Small intestine (tissue), 7 donors: Measurements from ENCODE around the gene AFAP1L1. TPM values are rescaled to one million over a fixed set of nuclear protein-coding genes. Genes with fewer than 3 reads are reported as not detected.

Source experiments
- DNase-seq, 2 donors: peaks; one replicate each; pipeline versions ENCODE4 v3.0.0 to v3.0.0-alpha.2; 2013
- FAIRE-seq: peaks from 2 replicates; lab custom pipeline; 2012; peaks lifted over from hg19 to GRCh38; lab: Jason Lieb, UNC
- H3K27ac ChIP-seq, 3 donors: one replicate each; pipeline ENCODE4 v1.5.1; 2013; ENCODE audit warnings: low read length in 2 of 3, mild to moderate bottlenecking in 2 of 3, control low read depth in 1 of 3, inconsistent platforms in 1 of 3, low read depth in 1 of 3, moderate library complexity in 1 of 3
- H3K27me3 ChIP-seq, 3 donors: one replicate each; pipeline ENCODE4 v1.6.1; 2013; ENCODE audit warnings: low read length in 3 of 3, inconsistent platforms in 1 of 3; ENCODE audit not compliant: control insufficient read depth in 3 of 3, insufficient read depth in 3 of 3
- H3K36me3 ChIP-seq, 3 donors: one replicate each; pipeline ENCODE4 v1.6.1; 2013; ENCODE audit warnings: low read length in 3 of 3, inconsistent platforms in 1 of 3, low read depth in 1 of 3, mild to moderate bottlenecking in 1 of 3, moderate library complexity in 1 of 3; ENCODE audit not compliant: control insufficient read depth in 3 of 3, insufficient read depth in 2 of 3
- H3K4me1 ChIP-seq, 3 donors: one replicate each; pipeline ENCODE4 v1.6.1; 2013; ENCODE audit warnings: low read length in 2 of 3, inconsistent platforms in 1 of 3, low read depth in 1 of 3, mild to moderate bottlenecking in 1 of 3, moderate library complexity in 1 of 3; ENCODE audit not compliant: control insufficient read depth in 3 of 3, insufficient read depth in 2 of 3
- H3K4me3 ChIP-seq, 3 donors: one replicate each; pipeline ENCODE4 v1.5.1; 2013; ENCODE audit warnings: low read length in 3 of 3, control low read depth in 1 of 3, inconsistent platforms in 1 of 3, low read depth in 1 of 3, mild to moderate bottlenecking in 1 of 3, moderate library complexity in 1 of 3
- H3K9me3 ChIP-seq, 2 donors: one replicate each; pipeline ENCODE4 v1.6.1; 2013; ENCODE audit warnings: low read depth in 1 of 2, low read length in 1 of 2; ENCODE audit not compliant: control insufficient read depth in 2 of 2, insufficient read depth in 1 of 2
- WGBS, 3 donors: extraction: QIAGEN DNeasy Blood & Tissue Kit; methylation state at CpG; one replicate each; pipeline ENCODE4 v1.1.7; 2013; 5-methylcytosine and 5-hydroxymethylcytosine counted together
- polyA plus RNA-seq, 4 donors: library from polyadenylated mRNA; stranded (reverse) in 3 of 4; unstranded in 1 of 4; fragments of 200-250 nt in 3 of 4; fragments of 120-200 nt in 1 of 4; gene quantifications; one replicate each; pipeline versions ENCODE4 v1.2.1 to v1.2.3, GENCODE V29; 2013
- donor health status: healthy with polysubstance abuse.
- donor health status: control.
- donor health status: control.
- donor health status: Bipolar disorder and iron deficiency.
- donor health status: healthy.

Gene AFAP1L1
- polyA plus RNA-seq, 4 donors, result 1.6 to 8.5 (median 6.4) TPM; not detected in 1

DNA sequence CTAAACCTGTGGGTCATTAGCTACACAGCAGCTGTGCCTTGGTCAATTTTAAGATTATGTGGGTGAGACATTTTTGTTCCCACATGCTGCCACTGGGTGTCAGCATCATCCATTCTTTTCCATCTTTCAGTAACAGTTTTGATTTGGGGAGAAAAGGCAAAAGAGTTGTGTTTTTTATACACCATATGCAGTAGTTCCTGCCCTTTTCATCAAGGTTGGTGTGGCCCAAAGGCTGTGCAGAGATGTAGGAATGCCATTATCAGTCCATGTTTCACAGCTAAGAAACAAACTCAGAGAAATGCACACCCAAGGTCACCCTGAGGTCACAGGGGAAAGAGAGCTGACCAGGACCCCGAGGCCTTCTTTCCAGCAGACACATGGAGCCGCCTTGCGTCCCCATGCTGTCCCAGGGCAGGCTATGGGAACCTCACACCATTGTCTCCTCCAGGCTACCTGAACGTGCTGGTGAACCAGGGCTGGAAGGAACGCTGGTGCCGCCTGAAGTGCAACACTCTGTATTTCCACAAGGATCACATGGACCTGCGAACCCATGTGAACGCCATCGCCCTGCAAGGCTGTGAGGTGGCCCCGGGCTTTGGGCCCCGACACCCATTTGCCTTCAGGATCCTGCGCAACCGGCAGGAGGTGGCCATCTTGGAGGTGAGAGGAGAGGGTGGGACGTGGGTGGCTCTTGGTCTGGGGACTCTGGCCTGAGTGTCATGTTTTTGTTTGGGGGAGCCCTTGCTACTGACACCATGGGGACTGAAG, 45.8 kb downstream of the AFAP1L1 start:
- H3K9me3 ChIP-seq, result no peaks in the 10 kb centered on the region
- peak; percentile 19 for FAIRE-seq
- no peak overlapping the region for H3K27ac ChIP-seq
- H3K27me3 ChIP-seq, result no peaks in the 10 kb centered on the region
- H3K4me3 ChIP-seq, result no peak overlapping the region
- H3K36me3 ChIP-seq, result peaks cover 0 to 6% (median 0%) of the 10 kb centered on the region in 3 donors
- 74 to 84% (median 81%) methylated on average over 14 of the region's 14 CpGs for WGBS, 3 donors
- DNase-seq, result peak; percentile 55 to 67
- peaks cover 0 to 36% (median 2%) of the 10 kb centered on the region in 3 donors for H3K4me1 ChIP-seq

GRCh38 chr5:149319174-149319573, 47.5 kb downstream of the AFAP1L1 start:
- Histone ChIP-seq H3K4me1 (peaks cover 2 to 53% (median 6%) of the 10 kb centered on the region in 3 donors), H3K27ac (peak overlapping the region in 2 of 3 donors; percentile 21 to 96), H3K4me3 (no peak overlapping the region), H3K9me3 (no peaks in the 10 kb centered on the region), H3K27me3 (no peaks in the 10 kb centered on the region), H3K36me3 (peaks cover 0 to 6% (median 0%) of the 10 kb centered on the region in 3 donors)
- no peak for FAIRE-seq
- 92 to 100% (median 96%) methylated on average over 3 of the region's 3 CpGs for WGBS, 3 donors
- no peak for DNase-seq

GRCh38 chr5:149320791-149321330, 49.2 kb downstream of the AFAP1L1 start:
- H3K36me3 ChIP-seq, result peaks cover 0 to 4% (median 0%) of the 10 kb centered on the region in 3 donors
- no peak for FAIRE-seq
- H3K27me3 ChIP-seq, result no peaks in the 10 kb centered on the region
- H3K9me3 ChIP-seq, result no peaks in the 10 kb centered on the region
- H3K4me1 ChIP-seq, result peaks cover 2 to 69% (median 6%) of the 10 kb centered on the region in 3 donors
- peak; percentile 97 to 98 for DNase-seq
- 4 to 32% (median 25%) methylated on average over 4 of the region's 4 CpGs for WGBS, 3 donors
- peak overlapping the region; percentile 52 to 96 (median 74) for H3K27ac ChIP-seq
- no peak overlapping the region for H3K4me3 ChIP-seq

GRCh38 chr5:149322518-149322917, 50.9 kb downstream of the AFAP1L1 start:
- WGBS, 3 donors, result 27 to 59% (median 37%) methylated on average over 12 of the region's 12 CpGs
- H3K4me1 ChIP-seq, result peaks cover 2 to 70% (median 6%) of the 10 kb centered on the region in 3 donors
- no peak for FAIRE-seq
- peak; percentile 96 to 97 for DNase-seq
- no peaks in the 10 kb centered on the region for H3K27me3 ChIP-seq
- H3K36me3 ChIP-seq, result peaks cover 0 to 4% (median 0%) of the 10 kb centered on the region in 3 donors
- peak overlapping the region in 2 of 3 donors; percentile 22 to 96 for H3K27ac ChIP-seq
- no peak overlapping the region for H3K4me3 ChIP-seq
- no peaks in the 10 kb centered on the region for H3K9me3 ChIP-seq

DNA sequence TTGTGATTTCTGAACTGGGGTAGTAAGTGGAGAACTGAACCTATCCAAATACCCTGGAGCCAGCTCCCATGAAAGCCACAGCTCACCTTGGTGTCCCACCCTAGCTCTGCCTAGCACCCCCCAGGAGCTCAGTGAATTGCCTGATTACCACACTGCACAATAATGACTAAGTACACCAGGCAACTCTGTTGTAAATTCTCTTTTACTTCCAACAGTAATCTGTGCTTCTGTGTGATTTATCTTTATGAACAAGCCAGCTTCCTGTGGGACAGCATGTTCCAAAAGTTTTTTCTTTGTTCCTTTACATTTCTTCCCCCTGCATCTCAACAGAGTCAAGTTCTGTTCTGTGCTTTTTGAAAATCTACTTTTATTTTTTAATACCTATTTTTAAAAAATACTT, 51.6 kb downstream of the AFAP1L1 start:
- no peaks in the 10 kb centered on the region for H3K9me3 ChIP-seq
- H3K27ac ChIP-seq, result peak overlapping the region in 1 of 3 donors; percentile 96
- H3K4me3 ChIP-seq, result no peak overlapping the region
- peaks cover 2 to 68% (median 6%) of the 10 kb centered on the region in 3 donors for H3K4me1 ChIP-seq
- peak; percentile 30 to 68 for DNase-seq
- no peaks in the 10 kb centered on the region for H3K27me3 ChIP-seq
- H3K36me3 ChIP-seq, result peaks cover 0 to 4% (median 0%) of the 10 kb centered on the region in 3 donors
- FAIRE-seq, result no peak

DNA sequence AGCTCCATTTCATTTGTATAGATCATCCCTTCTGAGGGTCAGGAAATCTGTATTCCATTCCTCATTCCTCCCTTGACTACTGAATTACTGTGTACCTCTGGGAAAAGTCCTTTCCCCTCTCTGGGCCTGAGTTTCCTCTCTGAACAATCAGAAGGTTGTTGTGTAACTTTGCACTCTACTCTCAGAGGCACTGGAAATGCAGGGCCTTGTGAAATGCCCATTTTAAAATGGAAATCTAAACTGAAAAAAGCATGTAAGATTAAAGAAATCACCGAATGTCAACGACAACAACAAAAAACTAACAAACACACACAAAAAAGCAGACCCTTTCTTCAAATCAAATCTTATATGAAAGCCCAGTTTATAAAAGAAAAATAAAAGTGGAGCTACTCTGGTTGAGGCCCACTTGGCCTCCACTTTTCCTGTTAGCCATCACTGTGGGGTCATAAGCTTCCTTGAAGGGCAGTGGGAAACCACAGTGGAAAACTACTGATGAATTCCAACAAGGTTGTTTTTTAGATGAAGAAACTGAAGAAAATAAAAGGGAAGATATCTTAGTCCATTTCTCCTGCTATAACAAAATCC, 52.1 kb downstream of the AFAP1L1 start:
- H3K27ac ChIP-seq, result peak overlapping the region in 1 of 3 donors; percentile 96
- peaks cover 2 to 68% (median 6%) of the 10 kb centered on the region in 3 donors for H3K4me1 ChIP-seq
- H3K4me3 ChIP-seq, result no peak overlapping the region
- FAIRE-seq, result no peak
- H3K27me3 ChIP-seq, result no peaks in the 10 kb centered on the region
- H3K9me3 ChIP-seq, result no peaks in the 10 kb centered on the region
- WGBS, 3 donors, result 86 to 94% (median 93%) methylated on average over 2 of the region's 2 CpGs
- DNase-seq, result peak in 1 of 2 donors; percentile 60
- peaks cover 0 to 4% (median 0%) of the 10 kb centered on the region in 3 donors for H3K36me3 ChIP-seq

GRCh38 chr5:149324641-149325040, 53.0 kb downstream of the AFAP1L1 start:
- no peaks in the 10 kb centered on the region for H3K27me3 ChIP-seq
- WGBS, 3 donors, result 90 to 97% (median 92%) methylated on average over 2 of the region's 2 CpGs
- H3K27ac ChIP-seq, result peak overlapping the region in 1 of 3 donors; percentile 96
- H3K36me3 ChIP-seq, result peaks cover 0 to 8% (median 0%) of the 10 kb centered on the region in 3 donors
- DNase-seq (peak in 1 of 2 donors; percentile 51), FAIRE-seq (no peak)
- H3K9me3 ChIP-seq, result no peaks in the 10 kb centered on the region
- H3K4me3 ChIP-seq, result no peak overlapping the region
- H3K4me1 ChIP-seq, result peaks cover 2 to 62% (median 6%) of the 10 kb centered on the region in 3 donors

DNA sequence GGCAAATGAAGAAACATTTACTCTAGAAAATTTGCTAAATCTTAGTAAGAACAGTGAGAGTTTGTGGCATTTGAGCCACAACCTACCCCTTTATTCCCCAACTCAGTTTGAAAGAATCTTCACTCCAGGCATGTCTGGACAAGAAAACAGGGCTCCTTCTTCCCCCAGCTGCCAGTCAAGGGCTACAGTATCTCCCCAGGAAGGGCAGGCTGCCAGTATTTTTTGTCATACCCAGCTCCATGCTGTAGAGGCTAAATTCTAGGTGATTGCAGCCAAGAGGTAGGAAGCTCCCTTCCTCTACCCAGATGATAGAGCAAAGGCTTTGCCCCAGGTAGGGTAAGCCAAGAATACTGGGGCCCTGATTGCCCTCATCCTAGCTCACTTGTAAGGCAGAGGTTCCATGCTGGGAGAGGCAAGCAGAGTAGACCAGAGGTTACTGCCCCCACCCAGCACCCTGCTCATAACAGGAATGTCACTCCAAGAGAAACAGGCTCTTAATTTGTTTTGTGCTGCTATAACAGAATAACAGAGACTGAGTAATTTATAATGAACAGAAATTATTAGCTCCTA, 53.6 kb downstream of the AFAP1L1 start:
- Histone ChIP-seq H3K27me3 (no peaks in the 10 kb centered on the region), H3K9me3 (no peaks in the 10 kb centered on the region), H3K36me3 (peaks cover 0 to 4% (median 0%) of the 10 kb centered on the region in 3 donors), H3K4me3 (no peak overlapping the region), H3K4me1 (peaks cover 2 to 56% (median 6%) of the 10 kb centered on the region in 3 donors), H3K27ac (peak overlapping the region in 1 of 3 donors; percentile 96)
- DNase-seq (no peak), FAIRE-seq (no peak)
